DMS79 (cell line): ENCODE measurements around the gene CFDP1.
A peak's percentile ranks its signal among the peaks of the same experiment; 100 is the strongest.
"Not testable (repeated sequence)": the region's sequence is repeated elsewhere in the genome, so short reads cannot be mapped to it uniquely, and the experiment has no call there.

Experiments used
- DNase-seq: peaks from one replicate; lab custom pipeline; 2025; lab: John Stamatoyannopoulos, UW

The CFDP1 gene

DNA sequence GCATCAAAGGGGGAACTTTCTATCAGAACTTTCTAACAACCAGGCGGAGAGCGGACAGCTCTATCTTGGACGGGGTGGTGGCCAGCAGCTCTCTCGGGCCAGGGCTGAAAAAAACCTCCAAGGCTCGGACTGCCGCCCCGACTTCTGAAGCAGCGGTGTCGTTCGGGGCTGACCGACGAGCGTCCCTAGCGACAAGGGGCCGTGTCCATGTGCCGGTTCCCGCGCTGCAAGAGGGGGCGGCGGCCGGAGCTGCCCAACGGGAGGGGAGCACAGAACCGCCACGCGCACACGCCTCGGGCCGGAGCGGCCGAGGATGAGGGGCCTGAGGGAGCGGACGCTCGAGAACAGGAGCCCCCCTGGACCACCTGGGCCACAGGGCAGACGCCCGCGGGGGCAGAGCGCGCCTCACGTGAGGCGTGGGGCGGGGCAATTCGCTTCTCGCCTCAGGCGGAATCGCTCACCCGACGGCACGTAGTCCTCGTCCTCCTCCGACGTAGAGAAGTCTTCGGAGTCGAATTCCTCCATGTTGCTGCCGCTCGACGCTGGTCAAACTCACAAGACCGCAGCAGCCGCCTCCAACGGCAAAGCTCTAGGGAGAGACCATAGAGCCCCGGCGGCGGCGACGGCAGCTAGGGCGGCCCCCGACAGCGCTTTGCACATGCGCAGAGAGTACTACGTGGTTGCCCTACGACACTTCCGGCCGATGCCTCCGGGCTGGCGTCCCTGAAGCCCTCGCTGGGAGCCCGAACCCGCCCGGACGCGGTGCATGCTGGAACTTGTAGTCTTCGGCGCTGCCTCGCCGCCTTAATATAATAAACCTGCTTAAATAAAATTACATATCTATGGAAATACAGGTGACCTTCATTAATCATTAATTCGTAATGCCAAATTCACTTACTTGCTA, at the start of gene CFDP1:
Gene CFDP1 (minus strand): TSS at position 676 of the 904 bp plus-strand sequence. CDS start 151 bp downstream, at position 525.
- peak; percentile 67 for DNase-seq

DNA sequence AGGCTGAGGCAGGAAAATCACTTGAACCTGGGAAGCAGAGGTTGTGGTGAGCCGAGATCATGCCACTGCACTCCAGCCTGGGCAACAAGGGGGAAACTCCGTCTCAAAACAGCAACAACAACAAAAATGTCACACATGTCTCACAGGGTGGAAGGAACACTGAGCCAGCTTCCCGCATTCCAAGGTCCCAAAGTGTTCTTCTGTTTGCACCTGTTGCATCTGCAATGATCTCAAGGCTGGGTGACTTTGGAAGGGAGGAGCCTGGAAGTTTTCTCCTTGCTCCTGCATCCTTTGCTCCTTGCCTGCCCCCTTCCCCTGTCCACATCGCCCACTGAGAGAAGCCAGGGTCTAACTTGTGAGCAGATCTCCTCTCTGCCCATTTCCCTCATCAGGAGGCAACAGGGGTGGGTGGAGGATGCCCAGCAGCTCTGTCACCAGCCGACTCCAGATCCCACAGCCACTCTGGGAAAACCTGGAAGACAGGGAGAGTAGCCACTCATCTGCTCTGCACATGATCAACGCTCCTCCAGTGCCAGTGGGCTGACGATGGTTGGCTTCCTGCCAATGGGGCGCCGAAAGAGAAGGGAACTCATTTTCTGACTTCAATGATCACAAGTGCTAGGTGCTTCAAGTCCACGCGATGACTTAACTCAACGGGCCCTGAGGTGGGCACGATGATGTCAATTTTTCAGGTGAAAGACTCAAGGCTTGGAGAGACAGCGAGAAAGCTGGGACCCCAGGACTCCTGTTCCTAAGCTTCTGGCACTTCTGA, 49.3 kb upstream of the CFDP1 start:
- DNase-seq, result peak; percentile 48

DNA sequence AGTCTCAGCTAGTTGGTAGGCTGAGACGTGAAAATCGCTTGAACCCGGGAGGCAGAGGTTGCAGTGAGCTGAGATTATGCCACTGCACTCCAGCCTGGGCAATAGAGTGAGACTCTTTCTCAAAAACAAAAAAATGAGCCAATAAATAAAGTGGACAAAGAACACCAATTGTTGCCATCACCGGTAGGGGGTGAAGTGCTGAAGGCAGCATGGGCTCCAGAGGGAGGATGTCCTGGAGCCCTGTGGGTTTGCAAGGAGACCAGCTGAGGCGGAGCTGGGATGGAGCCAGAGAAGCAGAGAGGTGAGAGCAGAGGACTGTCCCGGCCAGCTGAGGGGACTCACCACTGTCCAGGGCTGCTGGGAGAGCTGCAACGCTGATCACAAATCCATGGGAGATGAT, 48.2 kb upstream of the CFDP1 start:
- DNase-seq, result no peak

DNA sequence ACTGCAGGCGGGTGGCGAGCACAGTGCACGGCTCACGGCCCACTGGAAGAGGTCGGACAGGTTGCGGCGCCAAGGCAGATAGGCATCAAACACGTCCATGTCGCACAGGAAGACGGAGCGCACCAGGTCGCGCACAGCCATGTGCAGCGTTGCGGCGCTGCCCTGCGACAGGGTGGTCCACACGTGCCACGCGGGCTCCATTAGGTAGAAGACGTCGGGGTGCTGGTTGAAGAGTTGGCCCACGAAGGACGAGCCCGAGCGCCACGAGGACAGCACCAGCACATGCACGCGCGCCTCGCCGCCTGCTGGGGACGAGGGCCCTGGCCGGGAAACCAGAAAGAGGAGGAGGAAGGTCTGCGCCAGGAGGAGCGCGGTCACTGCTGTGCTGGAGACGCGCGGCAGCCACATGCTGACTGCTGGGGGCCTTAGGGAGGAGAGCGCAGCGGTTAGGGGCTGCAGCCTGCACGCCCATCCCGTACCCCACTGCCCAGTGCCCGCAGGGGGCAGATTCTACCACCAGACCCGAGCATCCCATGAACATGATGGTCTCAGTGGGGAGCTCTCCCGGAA, 46.2 kb upstream of the CFDP1 start:
- DNase-seq, result no peak

GRCh38 chr16:75478480-75479345, 45.4 kb upstream of the CFDP1 start:
- DNase-seq, result no peak

GRCh38 chr16:75477680-75478473, 44.6 kb upstream of the CFDP1 start:
- peak; percentile 66 for DNase-seq

- DNase-seq, result no peak
Observed at GRCh38 chr16:75476817-75477216, 43.5 kb upstream of the CFDP1 start.

DNA sequence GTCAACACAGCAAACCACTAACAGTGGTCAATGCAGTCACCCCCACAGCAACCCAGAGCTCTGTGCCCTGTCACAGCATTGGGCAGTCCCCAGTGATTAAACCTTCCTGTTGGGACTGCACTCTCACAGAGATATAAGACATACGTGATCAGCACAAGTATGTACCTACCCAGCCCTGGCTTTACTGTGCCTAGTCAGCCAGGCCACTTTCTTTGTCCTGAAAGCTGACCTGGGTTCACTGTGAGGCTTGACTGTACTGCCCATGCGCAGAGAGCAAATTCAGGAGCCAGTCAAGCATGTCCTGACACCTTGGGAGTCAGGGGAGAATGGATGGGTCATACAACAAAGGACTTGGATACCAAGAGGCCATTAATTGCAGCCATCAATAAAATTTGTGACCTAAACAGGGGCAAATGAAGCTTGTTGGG, 42.1 kb upstream of the CFDP1 start:
- DNase-seq, result no peak

- no peak for DNase-seq
Observed at GRCh38 chr16:75472908-75473877, 39.9 kb upstream of the CFDP1 start.

GRCh38 chr16:75471723-75472633, 38.7 kb upstream of the CFDP1 start:
- peak; percentile 11 for DNase-seq

DNA sequence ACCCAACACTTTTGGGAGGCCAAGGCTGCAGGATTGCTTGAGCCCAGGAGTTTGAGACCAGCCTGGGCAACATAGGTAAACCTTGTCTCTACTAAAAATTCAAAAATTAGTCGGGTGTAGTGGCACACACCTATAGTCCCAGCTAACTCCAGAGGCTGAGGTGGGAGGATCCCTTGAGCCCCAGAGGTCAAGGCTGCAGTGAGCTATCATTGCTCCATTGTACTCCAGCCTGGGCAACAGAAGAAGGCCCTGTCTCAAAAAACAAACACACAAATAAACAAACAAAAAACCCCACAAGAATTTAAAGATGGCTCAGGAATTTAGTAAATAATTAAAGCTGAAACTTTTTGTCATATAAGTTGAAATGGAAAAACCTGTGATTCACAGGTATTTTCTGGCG, 33.5 kb upstream of the CFDP1 start:
- DNase-seq, result no peak

GRCh38 chr16:75464122-75464918, 31.0 kb upstream of the CFDP1 start, which contains the start of gene TMEM170A:
Gene TMEM170A, minus strand, starts transcription at chr16:75464689. Its CDS starts 89 bp downstream, at chr16:75464600.
- DNase-seq, result peak; percentile 83

GRCh38 chr16:75463389-75464121, 30.3 kb upstream of the CFDP1 start:
- DNase-seq, result not testable (repeated sequence)

DNA sequence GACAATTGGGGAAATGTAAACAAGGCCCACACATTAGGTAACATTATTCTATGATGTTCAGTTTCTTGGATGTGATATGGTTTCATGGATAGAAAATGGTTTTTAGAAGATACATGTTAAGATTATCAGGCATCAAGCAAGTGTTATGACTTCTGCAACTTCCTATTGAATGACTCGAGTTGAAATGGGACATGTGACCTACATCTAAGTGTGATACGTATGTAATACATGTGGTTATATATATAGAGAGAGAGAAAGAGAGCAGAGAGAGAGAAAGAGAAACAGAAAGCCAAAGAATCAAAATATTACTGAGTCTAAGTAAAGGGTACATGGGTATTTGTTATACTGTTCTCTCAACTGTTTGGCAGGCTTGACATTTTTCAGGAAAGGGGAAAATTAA, 29.5 kb upstream of the CFDP1 start:
- DNase-seq, result no peak

- DNase-seq, result no peak
Observed at GRCh38 chr16:75461575-75461974, 28.3 kb upstream of the CFDP1 start.

DNA sequence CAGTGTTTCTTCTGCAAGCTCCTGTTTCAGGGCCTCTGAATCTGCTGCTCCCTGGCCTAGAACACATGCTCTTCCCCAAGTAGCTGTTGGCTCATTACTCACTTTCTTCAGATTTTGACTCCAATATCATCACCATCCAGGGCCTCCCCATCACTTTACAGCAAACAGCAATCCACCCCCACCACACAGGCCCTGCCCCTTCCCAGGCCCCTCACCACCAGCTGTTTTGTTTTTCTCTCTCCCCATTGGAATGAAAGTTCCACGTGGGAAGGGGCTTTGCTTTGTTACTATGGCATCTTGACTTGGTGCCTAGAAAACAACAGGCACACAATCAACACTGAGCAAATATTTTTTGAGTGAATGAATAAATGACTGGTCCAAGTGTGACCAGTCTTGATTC, 27.1 kb upstream of the CFDP1 start:
- DNase-seq, result no peak

- DNase-seq, result no peak
Observed at GRCh38 chr16:75459691-75460090, 26.4 kb upstream of the CFDP1 start.
